ENCODE data around the gene PPFIBP1. TPM values are rescaled to one million over a fixed set of nuclear protein-coding genes. Genes with fewer than 3 reads are reported as not detected.

Gene PPFIBP1
- total and polyA plus RNA-seq, 2 donors (not counting 1 experiment from before 2014, with no cell fraction given), result 3.3 to 15.0 TPM

DNA sequence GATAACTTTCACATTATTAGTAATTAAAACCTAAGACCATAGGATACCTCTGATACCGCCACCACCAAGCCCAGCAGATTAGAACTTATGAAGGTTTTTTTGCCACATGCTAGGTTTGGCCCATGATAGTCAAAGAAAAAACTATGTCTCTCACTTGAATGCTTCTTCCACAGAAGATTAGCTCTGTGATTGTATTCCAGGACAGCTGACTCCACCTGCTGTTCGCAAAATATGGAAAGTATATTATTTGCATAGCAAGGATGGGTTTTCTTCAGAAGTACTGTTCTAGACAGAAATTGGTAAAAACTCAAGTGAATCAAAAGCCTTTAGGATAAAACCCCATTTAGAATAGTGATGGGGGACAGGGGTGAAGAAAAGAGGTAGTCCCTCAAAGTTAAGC lies 42.2 kb downstream of the PPFIBP1 start:
- ChIA-PET CTCF (interaction anchor here (1.3 kb wide), 1 partner anchor 131 kb away, joined by 5 read pairs; no protein-coding TSS in a partner anchor), POLR2A (no interaction called here)
- H3K4me3 Mint-ChIP-seq, result no peak overlapping the region
- no peak overlapping the region for H3K27ac Mint-ChIP-seq
- H3K9me3 Mint-ChIP-seq (ENCODE audit: insufficient read depth), result no peaks in the 10 kb centered on the region
- peaks cover 2% of the 10 kb centered on the region for H3K4me1 Mint-ChIP-seq
- H3K4me3 ChIP-seq (ENCODE audit: control extremely low read depth in 1 of 5, extremely low read depth in 1 of 5, insufficient read depth in 1 of 5, low read depth in 2 of 5, low read length in 4 of 5), result no peak overlapping the region
- DNase-seq, result no peak
- H4K20me1 ChIP-seq (ENCODE audit: control insufficient read depth, insufficient read depth, low read length, poor library complexity, severe bottlenecking), result no peaks in the 10 kb centered on the region
- peaks cover 4% of the 10 kb centered on the region for H3K27me3 Mint-ChIP-seq
- no peak overlapping the region for H3K27ac ChIP-seq (ENCODE audit: low read length in 2 of 2)
- intact Hi-C loops (cut with micrococcal nuclease), result no loop called here
- no peak for ATAC-seq (ENCODE audit: low read depth)
- no peak overlapping the region for H3K9ac ChIP-seq (ENCODE audit: low read length)
- TF ChIP-seq EZH2 (IDR thresholded peaks at IDR 0.05; ENCODE audit: borderline replicate concordance, insufficient read depth, low read depth, low read length, poor library complexity, severe bottlenecking), result no peak
- TF ChIP-seq, protein P1, sequence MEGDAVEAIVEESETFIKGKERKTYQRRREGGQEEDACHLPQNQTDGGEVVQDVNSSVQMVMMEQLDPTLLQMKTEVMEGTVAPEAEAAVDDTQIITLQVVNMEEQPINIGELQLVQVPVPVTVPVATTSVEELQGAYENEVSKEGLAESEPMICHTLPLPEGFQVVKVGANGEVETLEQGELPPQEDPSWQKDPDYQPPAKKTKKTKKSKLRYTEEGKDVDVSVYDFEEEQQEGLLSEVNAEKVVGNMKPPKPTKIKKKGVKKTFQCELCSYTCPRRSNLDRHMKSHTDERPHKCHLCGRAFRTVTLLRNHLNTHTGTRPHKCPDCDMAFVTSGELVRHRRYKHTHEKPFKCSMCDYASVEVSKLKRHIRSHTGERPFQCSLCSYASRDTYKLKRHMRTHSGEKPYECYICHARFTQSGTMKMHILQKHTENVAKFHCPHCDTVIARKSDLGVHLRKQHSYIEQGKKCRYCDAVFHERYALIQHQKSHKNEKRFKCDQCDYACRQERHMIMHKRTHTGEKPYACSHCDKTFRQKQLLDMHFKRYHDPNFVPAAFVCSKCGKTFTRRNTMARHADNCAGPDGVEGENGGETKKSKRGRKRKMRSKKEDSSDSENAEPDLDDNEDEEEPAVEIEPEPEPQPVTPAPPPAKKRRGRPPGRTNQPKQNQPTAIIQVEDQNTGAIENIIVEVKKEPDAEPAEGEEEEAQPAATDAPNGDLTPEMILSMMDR (IDR thresholded peaks at IDR 0.05), result no peak
- H3K79me2 ChIP-seq (ENCODE audit: control insufficient read depth, insufficient read depth, low read length), result no peaks in the 10 kb centered on the region
- no peak overlapping the region for H3K4me2 ChIP-seq (replicated peaks; ENCODE audit: low read depth, low read length, poor library complexity, severe bottlenecking)
- no peaks in the 10 kb centered on the region for H3K36me3 ChIP-seq (replicated peaks in 1 of 2; ENCODE audit: control extremely low read depth in 1 of 2, control insufficient read depth in 1 of 2, extremely low read depth in 1 of 2, insufficient read depth in 2 of 2, low read length in 1 of 2)
- no CpG with 5 or more reads among the region's 2 CpGs for WGBS (ENCODE audit: insufficient coverage)
- no peaks in the 10 kb centered on the region for H3K4me1 ChIP-seq (ENCODE audit: control insufficient read depth in 2 of 2, insufficient read depth in 2 of 2, low read length in 2 of 2)
- no peak overlapping the region for H2AFZ ChIP-seq (ENCODE audit: insufficient read depth, low read depth, low read length, poor library complexity, severe bottlenecking)
- H3K27me3 ChIP-seq (replicated peaks in 1 of 4; ENCODE audit: control extremely low read depth in 1 of 4, control insufficient read depth in 3 of 4, insufficient read depth in 4 of 4, low read length in 3 of 4), result no peaks in the 10 kb centered on the region
- no peaks in the 10 kb centered on the region for H3K9me3 ChIP-seq (ENCODE audit: control extremely low read depth in 1 of 3, control insufficient read depth in 2 of 3, insufficient read depth in 1 of 3, low read length in 2 of 3)

- H3K9me3 ChIP-seq (ENCODE audit: control extremely low read depth in 1 of 3, control insufficient read depth in 2 of 3, insufficient read depth in 1 of 3, low read length in 2 of 3), result no peaks in the 10 kb centered on the region
- no peak overlapping the region for H3K4me2 ChIP-seq (replicated peaks; ENCODE audit: low read depth, low read length, poor library complexity, severe bottlenecking)
- Mint-ChIP-seq H3K27ac (no peak overlapping the region), H3K27me3 (peaks cover 4% of the 10 kb centered on the region), H3K9me3 (ENCODE audit: insufficient read depth) (no peaks in the 10 kb centered on the region), H3K4me1 (peaks cover under 1% of the 10 kb centered on the region), H3K4me3 (no peak overlapping the region)
- POLR2A ChIA-PET, result no interaction called here
- WGBS (ENCODE audit: insufficient coverage), result no CpG with 5 or more reads among the region's 2 CpGs
- no peak overlapping the region for H2AFZ ChIP-seq (ENCODE audit: insufficient read depth, low read depth, low read length, poor library complexity, severe bottlenecking)
- H3K79me2 ChIP-seq (ENCODE audit: control insufficient read depth, insufficient read depth, low read length), result no peaks in the 10 kb centered on the region
- H3K9ac ChIP-seq (ENCODE audit: low read length), result no peak overlapping the region
- no peaks in the 10 kb centered on the region for H3K4me1 ChIP-seq (ENCODE audit: control insufficient read depth in 2 of 2, insufficient read depth in 2 of 2, low read length in 2 of 2)
- DNase-seq (no peak), ATAC-seq (ENCODE audit: low read depth) (no peak)
- no peaks in the 10 kb centered on the region for H3K36me3 ChIP-seq (replicated peaks in 1 of 2; ENCODE audit: control extremely low read depth in 1 of 2, control insufficient read depth in 1 of 2, extremely low read depth in 1 of 2, insufficient read depth in 2 of 2, low read length in 1 of 2)
- no peak overlapping the region for H3K27ac ChIP-seq (ENCODE audit: low read length in 2 of 2)
- CTCF ChIA-PET, result interaction anchor here (1.3 kb wide), 1 partner anchor 132 kb away, joined by 5 read pairs; no protein-coding TSS in a partner anchor
- no peak overlapping the region for H3K4me3 ChIP-seq (ENCODE audit: control extremely low read depth in 1 of 5, extremely low read depth in 1 of 5, insufficient read depth in 1 of 5, low read depth in 2 of 5, low read length in 4 of 5)
- H4K20me1 ChIP-seq (ENCODE audit: control insufficient read depth, insufficient read depth, low read length, poor library complexity, severe bottlenecking), result no peaks in the 10 kb centered on the region
- TF ChIP-seq EZH2 (IDR thresholded peaks at IDR 0.05; ENCODE audit: borderline replicate concordance, insufficient read depth, low read depth, low read length, poor library complexity, severe bottlenecking), result no peak
- intact Hi-C loops (cut with micrococcal nuclease), result no loop called here
- H3K27me3 ChIP-seq (replicated peaks in 1 of 4; ENCODE audit: control extremely low read depth in 1 of 4, control insufficient read depth in 3 of 4, insufficient read depth in 4 of 4, low read length in 3 of 4), result no peaks in the 10 kb centered on the region
These were observed 42.6 kb downstream of the PPFIBP1 start for GRCh38 chr12:27566626-27567025.
